Activated CD4-positive, alpha-beta T cell treated with anti-CD3 and anti-CD28 coated beads, Interleukin-2, amount 50 U/mL, for 1 hour (primary cell): ENCODE measurements around the gene HAGHL.
"Not testable (repeated sequence)": the region's sequence is repeated elsewhere in the genome, so short reads cannot be mapped to it uniquely, and the experiment has no call there.

Experiments used
- DNase-seq: peaks from one replicate; pipeline ENCODE4 v3.0.0-alpha.2; 2020

HAGHL gene

GRCh38 chr16:689175-689897 lies 37.6 kb upstream of the HAGHL start:
- no peak for DNase-seq

GRCh38 chr16:691242-691641 lies 35.7 kb upstream of the HAGHL start:
- DNase-seq: not testable (repeated sequence)

- no peak for DNase-seq
These were observed 34.4 kb upstream of the HAGHL start for GRCh38 chr16:692356-693108.

GRCh38 chr16:693364-693763 lies 33.5 kb upstream of the HAGHL start:
- no peak for DNase-seq

GRCh38 chr16:693766-694165 lies 33.1 kb upstream of the HAGHL start:
- DNase-seq: no peak

- no peak for DNase-seq
These were observed 32.6 kb upstream of the HAGHL start for GRCh38 chr16:694187-694862.

- DNase-seq: no peak
These were observed 32.0 kb upstream of the HAGHL start for GRCh38 chr16:694863-695354.

- peak; percentile 65 for DNase-seq
These were observed 31.4 kb upstream of the HAGHL start for GRCh38 chr16:695355-696089.

- DNase-seq: no peak
These were observed 27.8 kb upstream of the HAGHL start for GRCh38 chr16:698911-699671.

- DNase-seq: peak; percentile 46
These were observed 26.0 kb upstream of the HAGHL start for GRCh38 chr16:700684-701584.

- no peak for DNase-seq
These were observed 24.6 kb upstream of the HAGHL start for GRCh38 chr16:702341-702740.

GRCh38 chr16:703406-703805 lies 23.5 kb upstream of the HAGHL start:
- DNase-seq: no peak

GRCh38 chr16:704047-704446 lies 22.9 kb upstream of the HAGHL start:
- no peak for DNase-seq

- DNase-seq: no peak
These were observed 22.1 kb upstream of the HAGHL start for GRCh38 chr16:704552-705380.

GRCh38 chr16:705431-706188 lies 21.3 kb upstream of the HAGHL start, which contains the start of gene FBXL16:
FBXL16 (minus strand) TSS chr16:705801; CDS start chr16:697405, 8,396 bp downstream.
- no peak for DNase-seq

GRCh38 chr16:706189-707061 lies 20.5 kb upstream of the HAGHL start:
- no peak for DNase-seq

GRCh38 chr16:707062-707538 lies 19.8 kb upstream of the HAGHL start:
- DNase-seq: no peak

GRCh38 chr16:708019-708418 lies 18.9 kb upstream of the HAGHL start:
- DNase-seq: no peak
